ENCODE results near the gene ETS2.

ETS2 gene

DNA sequence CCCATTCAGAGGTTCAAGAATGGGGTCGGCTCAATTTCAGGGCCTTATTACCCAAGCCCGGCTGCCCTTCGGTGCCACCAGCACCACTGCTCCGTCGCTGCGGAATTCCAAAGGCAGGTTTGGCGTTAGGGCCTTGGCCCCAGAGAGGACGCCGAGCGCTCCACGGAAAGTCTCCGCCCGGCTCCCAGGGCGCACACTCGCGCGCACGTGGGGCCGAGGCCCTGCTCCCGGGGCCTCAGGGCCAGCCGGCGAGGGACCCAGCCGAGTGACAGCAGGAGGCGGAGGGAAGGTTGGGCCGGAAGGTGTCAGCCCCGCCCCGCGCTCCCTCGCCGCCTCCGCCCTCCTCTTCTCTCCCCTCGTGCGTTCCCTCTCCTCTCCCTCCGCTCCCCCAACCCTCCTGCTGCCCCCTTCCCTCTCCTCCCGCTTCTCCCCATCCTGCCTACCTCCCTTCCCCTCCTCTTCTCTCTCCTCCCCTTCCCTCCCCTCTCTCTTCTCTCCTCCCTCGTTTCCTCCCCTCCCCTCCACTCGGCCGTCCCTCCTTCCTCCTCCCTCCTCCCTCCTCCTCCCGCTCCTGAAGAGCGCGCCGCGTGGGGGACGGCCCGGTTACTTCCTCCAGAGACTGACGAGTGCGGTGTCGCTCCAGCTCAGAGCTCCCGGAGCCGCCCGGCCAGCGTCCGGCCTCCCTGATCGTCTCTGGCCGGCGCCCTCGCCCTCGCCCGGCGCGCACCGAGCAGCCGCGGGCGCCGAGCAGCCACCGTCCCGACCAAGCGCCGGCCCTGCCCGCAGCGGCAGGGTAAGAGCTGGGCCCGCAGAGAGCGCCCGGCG, at the start of gene ETS2:
ETS2 (plus strand) TSS at position 602 of the 825 bp plus-strand sequence. CDS start 4,106 bp downstream, outside the sequence.
- H3K27me3 ChIP-seq (ENCODE audit: control insufficient read depth, insufficient read depth, low read length) = peaks cover 14% of the 10 kb centered on the region
- H3K36me3 ChIP-seq (ENCODE audit: control insufficient read depth, insufficient read depth, low read length) = peaks cover 8% of the 10 kb centered on the region
- peak within 1 kb of the TSS; percentile 77 for H3K9ac ChIP-seq (ENCODE audit: low read length)
- H3K27ac ChIP-seq (ENCODE audit: low read depth, low read length) = peak within 1 kb of the TSS; percentile 83
- H3K4me3 ChIP-seq (ENCODE audit: low read depth, low read length) = peak within 1 kb of the TSS; percentile 77
- peaks cover 50% of the 10 kb centered on the region for H3K4me1 ChIP-seq (ENCODE audit: control insufficient read depth, insufficient read depth, low read length)
- no peaks in the 10 kb centered on the region for H3K9me3 ChIP-seq (ENCODE audit: control insufficient read depth, insufficient read depth, low read depth, low read length)

DNA sequence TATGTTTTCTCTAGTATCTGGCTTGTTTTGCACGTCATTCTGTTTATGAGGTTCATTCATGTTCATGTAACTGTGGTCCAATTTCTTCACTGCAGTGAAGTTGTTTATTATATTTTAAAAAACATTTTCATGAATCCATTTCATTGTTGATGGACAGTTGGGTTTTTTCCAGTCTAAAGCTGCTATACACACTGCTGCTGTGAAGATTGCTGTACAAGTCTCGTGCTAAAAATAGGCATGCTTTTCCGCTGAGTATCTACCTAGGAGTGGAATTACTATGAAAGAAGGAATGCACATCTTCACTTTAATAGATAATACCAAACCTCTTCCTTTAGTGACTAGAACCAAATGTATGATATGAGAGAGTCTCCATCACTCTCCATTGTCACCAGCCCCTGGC, 49.0 kb upstream of the ETS2 start:
- Histone ChIP-seq H3K27ac (ENCODE audit: low read depth, low read length) (no peak overlapping the region), H3K27me3 (ENCODE audit: control insufficient read depth, insufficient read depth, low read length) (no peaks in the 10 kb centered on the region), H3K4me1 (ENCODE audit: control insufficient read depth, insufficient read depth, low read length) (peaks cover 14% of the 10 kb centered on the region), H3K4me3 (ENCODE audit: low read depth, low read length) (no peak overlapping the region), H3K9me3 (ENCODE audit: control insufficient read depth, insufficient read depth, low read depth, low read length) (no peaks in the 10 kb centered on the region), H3K9ac (ENCODE audit: low read length) (no peak overlapping the region), H3K36me3 (ENCODE audit: control insufficient read depth, insufficient read depth, low read length) (no peaks in the 10 kb centered on the region)

DNA sequence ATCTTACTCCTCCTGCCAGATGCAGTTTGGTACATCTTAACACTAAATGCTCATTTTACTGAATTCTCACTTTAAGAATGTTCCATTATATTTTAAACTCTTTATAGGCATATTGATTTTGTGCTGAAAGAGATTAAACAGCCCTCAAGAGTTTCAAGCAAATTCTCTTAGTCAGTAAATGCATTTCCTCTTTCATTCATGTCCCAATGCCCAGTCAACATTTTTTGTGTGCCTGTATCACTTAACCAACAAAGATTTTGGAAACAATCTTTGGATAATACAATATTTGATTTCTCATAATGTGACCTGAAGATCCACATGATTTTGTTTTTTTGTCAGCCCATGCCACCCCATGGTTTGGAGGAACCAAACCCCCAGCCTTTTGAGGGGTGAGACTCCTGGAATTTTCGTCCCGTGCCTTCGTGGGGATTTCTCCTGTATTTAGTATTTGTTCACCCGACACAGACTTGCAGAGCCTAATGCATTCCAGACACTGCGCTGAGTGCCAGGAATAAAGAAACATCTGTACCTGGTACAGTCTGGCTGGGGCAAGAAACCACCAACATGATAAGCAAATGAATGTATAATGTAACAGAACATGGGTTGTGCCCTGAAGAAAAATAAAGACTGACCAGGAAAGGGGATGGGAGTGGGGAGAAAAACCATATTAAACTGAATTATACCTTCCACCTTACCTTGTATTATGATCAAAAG, 47.1 kb upstream of the ETS2 start:
- H3K4me3 ChIP-seq (ENCODE audit: low read depth, low read length) = no peak overlapping the region
- peaks cover 14% of the 10 kb centered on the region for H3K4me1 ChIP-seq (ENCODE audit: control insufficient read depth, insufficient read depth, low read length)
- H3K36me3 ChIP-seq (ENCODE audit: control insufficient read depth, insufficient read depth, low read length) = no peaks in the 10 kb centered on the region
- no peaks in the 10 kb centered on the region for H3K9me3 ChIP-seq (ENCODE audit: control insufficient read depth, insufficient read depth, low read depth, low read length)
- no peak overlapping the region for H3K27ac ChIP-seq (ENCODE audit: low read depth, low read length)
- H3K9ac ChIP-seq (ENCODE audit: low read length) = no peak overlapping the region
- no peaks in the 10 kb centered on the region for H3K27me3 ChIP-seq (ENCODE audit: control insufficient read depth, insufficient read depth, low read length)

DNA sequence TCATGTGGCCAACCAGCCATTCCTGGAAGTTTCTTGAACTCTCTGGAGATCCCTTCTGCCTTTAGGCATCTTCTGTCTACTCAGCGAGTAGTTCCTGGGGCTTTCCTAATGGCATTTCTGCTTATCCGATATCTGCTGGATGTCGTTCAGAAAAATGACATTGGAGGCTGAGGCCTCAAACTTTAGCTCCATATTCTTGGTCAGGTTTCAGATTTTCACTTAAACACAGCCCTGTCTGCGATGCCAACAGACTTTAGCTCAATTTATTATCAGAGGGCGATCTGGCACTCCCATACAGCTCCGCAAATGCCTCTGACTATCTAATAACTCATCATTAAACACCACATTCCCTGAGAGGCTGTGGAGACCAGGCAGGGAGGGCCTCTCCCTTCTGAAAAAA, 46.3 kb upstream of the ETS2 start:
- no peak overlapping the region for H3K9ac ChIP-seq (ENCODE audit: low read length)
- H3K36me3 ChIP-seq (ENCODE audit: control insufficient read depth, insufficient read depth, low read length) = no peaks in the 10 kb centered on the region
- H3K4me3 ChIP-seq (ENCODE audit: low read depth, low read length) = no peak overlapping the region
- H3K9me3 ChIP-seq (ENCODE audit: control insufficient read depth, insufficient read depth, low read depth, low read length) = no peaks in the 10 kb centered on the region
- peaks cover 14% of the 10 kb centered on the region for H3K4me1 ChIP-seq (ENCODE audit: control insufficient read depth, insufficient read depth, low read length)
- no peaks in the 10 kb centered on the region for H3K27me3 ChIP-seq (ENCODE audit: control insufficient read depth, insufficient read depth, low read length)
- no peak overlapping the region for H3K27ac ChIP-seq (ENCODE audit: low read depth, low read length)

DNA sequence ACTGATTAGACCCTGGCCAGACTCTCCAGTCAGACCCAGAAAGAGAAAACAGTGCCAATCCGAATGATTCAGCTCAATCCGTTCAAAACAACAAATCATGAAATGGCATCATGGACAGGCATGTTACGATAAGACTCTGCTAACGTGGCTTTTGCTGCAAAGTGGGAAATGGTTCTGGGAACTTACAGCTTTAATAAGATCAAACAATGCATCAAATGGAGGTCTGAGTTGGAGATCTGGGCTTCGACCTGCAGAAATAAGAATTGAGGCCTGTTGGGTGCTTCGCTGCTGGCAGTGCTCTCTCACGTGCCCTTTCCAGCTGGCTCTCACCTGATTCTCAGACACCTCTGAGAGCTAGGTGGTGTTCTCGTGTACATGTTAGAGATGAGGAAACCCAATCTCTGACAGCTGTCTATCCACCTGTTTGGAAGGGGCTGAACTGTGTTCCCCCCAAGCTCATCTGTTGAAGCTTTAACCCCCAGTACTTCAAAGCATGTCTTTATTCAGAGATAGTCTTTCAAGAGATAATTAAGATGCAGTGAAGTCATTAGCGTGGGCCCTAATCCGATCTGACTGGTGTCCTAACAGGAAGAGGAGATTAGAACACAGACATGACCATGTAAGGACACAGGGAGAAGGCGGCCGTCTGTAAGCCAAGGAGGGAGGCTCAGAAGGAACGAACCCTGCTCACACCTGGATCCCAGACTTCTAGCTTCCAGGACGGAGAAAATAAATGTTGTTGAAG, 45.5 kb upstream of the ETS2 start:
- Histone ChIP-seq H3K9me3 (ENCODE audit: control insufficient read depth, insufficient read depth, low read depth, low read length) (peaks cover 2% of the 10 kb centered on the region; the same call in 1 of the 2 replicates), H3K27ac (ENCODE audit: low read depth, low read length) (no peak overlapping the region), H3K9ac (ENCODE audit: low read length) (peak overlapping the region; percentile 12), H3K4me1 (ENCODE audit: control insufficient read depth, insufficient read depth, low read length) (peaks cover 14% of the 10 kb centered on the region), H3K27me3 (ENCODE audit: control insufficient read depth, insufficient read depth, low read length) (0 out of 2 replicates have a peak, but pooled peaks cover 3% of the 10 kb centered on the region), H3K36me3 (ENCODE audit: control insufficient read depth, insufficient read depth, low read length) (no peaks in the 10 kb centered on the region), H3K4me3 (ENCODE audit: low read depth, low read length) (no peak overlapping the region)

DNA sequence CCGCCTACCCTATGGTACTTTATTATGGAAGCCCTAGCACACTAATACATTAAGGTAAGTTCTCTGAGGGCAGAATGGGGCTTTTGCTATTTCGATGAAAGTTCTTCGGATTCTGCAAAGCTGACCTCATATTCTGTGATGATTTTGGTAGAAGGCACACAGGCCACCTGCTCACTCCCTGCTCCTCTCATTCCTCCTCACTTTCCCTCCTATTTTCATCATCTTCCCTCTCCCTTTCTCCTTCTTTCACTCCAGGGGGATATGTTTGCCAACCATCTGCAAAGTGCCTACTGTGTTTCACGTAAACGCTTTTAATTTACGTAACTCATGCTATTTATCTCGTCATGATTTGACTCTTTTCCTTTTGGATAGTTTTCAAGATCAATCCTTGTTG, 45.0 kb upstream of the ETS2 start:
- no peak overlapping the region for H3K4me3 ChIP-seq (ENCODE audit: low read depth, low read length)
- H3K27ac ChIP-seq (ENCODE audit: low read depth, low read length) = no peak overlapping the region
- H3K9ac ChIP-seq (ENCODE audit: low read length) = peak overlapping the region; percentile 12
- 0 out of 2 replicates have a peak, but pooled peaks cover 3% of the 10 kb centered on the region for H3K27me3 ChIP-seq (ENCODE audit: control insufficient read depth, insufficient read depth, low read length)
- peaks cover 3% of the 10 kb centered on the region; the same call in 1 of the 2 replicates for H3K9me3 ChIP-seq (ENCODE audit: control insufficient read depth, insufficient read depth, low read depth, low read length)
- no peaks in the 10 kb centered on the region for H3K36me3 ChIP-seq (ENCODE audit: control insufficient read depth, insufficient read depth, low read length)
- peaks cover 10% of the 10 kb centered on the region for H3K4me1 ChIP-seq (ENCODE audit: control insufficient read depth, insufficient read depth, low read length)

DNA sequence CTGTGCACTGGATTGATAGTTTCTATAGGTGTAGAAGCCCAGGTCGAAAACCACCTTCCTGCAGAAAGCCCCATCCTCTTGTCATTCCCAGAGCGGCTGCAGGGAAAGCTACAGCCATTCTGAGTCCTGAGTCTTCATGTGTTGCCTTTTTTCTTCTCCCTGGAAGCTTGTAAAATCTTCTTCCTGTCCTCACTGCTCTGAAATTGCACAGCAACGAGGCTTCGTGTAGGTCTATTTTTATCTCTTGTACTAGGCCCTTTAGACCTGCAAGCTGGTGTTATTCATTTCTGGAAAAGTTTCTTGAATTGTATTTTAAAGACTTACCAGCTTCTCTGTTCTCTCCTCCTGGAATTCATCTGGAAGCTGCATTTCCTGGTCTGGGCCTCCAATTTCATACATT, 44.2 kb upstream of the ETS2 start:
- H3K36me3 ChIP-seq (ENCODE audit: control insufficient read depth, insufficient read depth, low read length) = no peaks in the 10 kb centered on the region
- no peak overlapping the region for H3K27ac ChIP-seq (ENCODE audit: low read depth, low read length)
- 0 out of 2 replicates have a peak, but pooled peaks cover 3% of the 10 kb centered on the region for H3K27me3 ChIP-seq (ENCODE audit: control insufficient read depth, insufficient read depth, low read length)
- H3K9ac ChIP-seq (ENCODE audit: low read length) = no peak overlapping the region
- peaks cover 10% of the 10 kb centered on the region for H3K4me1 ChIP-seq (ENCODE audit: control insufficient read depth, insufficient read depth, low read length)
- H3K9me3 ChIP-seq (ENCODE audit: control insufficient read depth, insufficient read depth, low read depth, low read length) = peaks cover 8% of the 10 kb centered on the region
- no peak overlapping the region for H3K4me3 ChIP-seq (ENCODE audit: low read depth, low read length)

DNA sequence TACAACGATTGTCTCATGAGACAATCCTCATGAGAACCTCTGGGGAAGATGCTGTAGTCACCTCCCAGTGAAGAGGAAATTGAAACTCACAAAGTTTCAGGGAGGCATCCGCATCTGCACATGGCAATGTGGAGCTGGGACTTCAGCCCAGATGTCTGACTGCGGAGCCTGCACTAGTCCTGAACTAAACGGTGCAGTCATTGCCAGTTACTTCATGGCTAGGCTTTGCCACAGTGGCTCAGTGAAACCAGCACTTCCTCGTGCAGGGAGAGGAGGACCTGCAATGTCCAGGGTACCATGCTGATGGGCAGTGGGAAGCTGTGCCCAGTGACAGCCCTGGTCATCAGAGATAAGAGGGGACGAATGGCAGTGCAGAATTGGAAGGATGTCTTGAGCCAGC, 40.7 kb upstream of the ETS2 start:
- peaks cover 8% of the 10 kb centered on the region for H3K4me1 ChIP-seq (ENCODE audit: control insufficient read depth, insufficient read depth, low read length)
- no peak overlapping the region for H3K4me3 ChIP-seq (ENCODE audit: low read depth, low read length)

DNA sequence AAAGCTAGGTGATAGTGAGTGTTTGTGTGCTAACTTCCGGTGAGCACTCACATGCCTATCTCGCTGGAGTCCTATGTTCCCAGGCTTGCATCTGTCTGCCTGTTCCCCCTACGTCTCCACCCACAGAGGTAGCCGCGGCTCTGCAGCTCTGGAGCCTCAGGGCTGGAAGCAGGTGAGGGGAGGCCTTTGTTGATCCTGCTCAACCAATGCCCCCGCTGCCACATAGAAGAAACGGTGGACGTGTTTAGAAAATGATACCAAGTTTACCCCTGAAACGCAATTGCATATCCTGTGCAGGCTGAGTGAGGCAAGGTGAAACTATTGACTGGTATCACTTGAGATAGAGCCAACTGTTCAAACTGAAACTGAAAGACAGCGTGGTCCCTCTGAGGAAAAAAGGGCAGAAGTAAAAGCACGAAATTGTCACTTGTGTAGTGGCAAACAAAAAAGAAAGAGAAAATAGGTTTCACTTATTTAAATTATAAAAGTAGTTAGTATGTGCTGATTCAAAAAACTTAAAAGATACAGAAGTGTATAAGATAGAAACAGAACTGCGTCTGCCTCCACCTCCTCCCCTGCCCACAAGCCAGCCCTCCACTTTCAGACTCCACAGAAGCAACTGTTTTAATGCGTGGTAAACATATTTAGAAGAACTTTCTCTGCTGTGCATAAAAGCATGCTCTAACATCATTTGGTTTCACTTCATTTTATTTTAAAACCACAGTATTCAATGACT, 38.6 kb upstream of the ETS2 start:
- peaks cover 8% of the 10 kb centered on the region for H3K9me3 ChIP-seq (ENCODE audit: control insufficient read depth, insufficient read depth, low read depth, low read length)
- 0 out of 2 replicates have a peak, but pooled peaks cover 3% of the 10 kb centered on the region for H3K27me3 ChIP-seq (ENCODE audit: control insufficient read depth, insufficient read depth, low read length)
- H3K4me3 ChIP-seq (ENCODE audit: low read depth, low read length) = no peak overlapping the region
- no peaks in the 10 kb centered on the region for H3K4me1 ChIP-seq (ENCODE audit: control insufficient read depth, insufficient read depth, low read length)
- H3K36me3 ChIP-seq (ENCODE audit: control insufficient read depth, insufficient read depth, low read length) = no peaks in the 10 kb centered on the region
- no peak overlapping the region for H3K9ac ChIP-seq (ENCODE audit: low read length)
- H3K27ac ChIP-seq (ENCODE audit: low read depth, low read length) = no peak overlapping the region

More for the DNA sequence above, 40.7 kb upstream of the ETS2 start:
- H3K36me3 ChIP-seq (ENCODE audit: control insufficient read depth, insufficient read depth, low read length) = no peaks in the 10 kb centered on the region
- H3K9ac ChIP-seq (ENCODE audit: low read length) = no peak overlapping the region
- no peak overlapping the region for H3K27ac ChIP-seq (ENCODE audit: low read depth, low read length)
- H3K27me3 ChIP-seq (ENCODE audit: control insufficient read depth, insufficient read depth, low read length) = 0 out of 2 replicates have a peak, but pooled peaks cover 3% of the 10 kb centered on the region
- H3K9me3 ChIP-seq (ENCODE audit: control insufficient read depth, insufficient read depth, low read depth, low read length) = peaks cover 8% of the 10 kb centered on the region

DNA sequence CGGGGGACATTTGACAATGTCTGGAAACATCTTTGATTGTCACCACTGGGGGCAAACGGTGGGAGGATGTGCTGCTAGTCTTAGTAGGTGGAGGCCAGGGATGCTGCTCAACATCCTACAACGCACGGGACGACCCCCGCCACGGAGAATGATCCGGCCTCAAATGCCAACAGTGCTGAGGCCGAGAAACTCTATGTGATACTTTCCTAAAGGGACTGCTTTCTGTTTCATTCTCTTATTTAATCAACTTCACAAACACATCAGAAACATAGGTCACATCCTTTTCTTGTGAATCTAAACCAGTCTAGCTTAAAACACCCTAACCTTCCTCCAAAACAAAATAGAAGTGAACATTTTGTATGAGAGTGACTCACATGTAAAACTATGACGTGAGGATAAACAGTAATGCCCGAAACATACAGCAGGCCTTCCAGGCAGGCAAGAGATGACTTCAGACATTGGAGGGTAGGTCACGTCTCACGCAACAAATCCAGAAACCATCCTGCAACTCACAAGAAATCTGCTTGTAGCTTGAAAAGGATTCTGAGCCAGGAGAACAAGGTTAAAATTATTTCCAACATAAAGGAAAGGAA, 37.2 kb upstream of the ETS2 start:
- H3K4me1 ChIP-seq (ENCODE audit: control insufficient read depth, insufficient read depth, low read length) = no peaks in the 10 kb centered on the region
- no peak overlapping the region for H3K9ac ChIP-seq (ENCODE audit: low read length)
- peaks cover 8% of the 10 kb centered on the region for H3K9me3 ChIP-seq (ENCODE audit: control insufficient read depth, insufficient read depth, low read depth, low read length)
- 0 out of 2 replicates have a peak, but pooled peaks cover 3% of the 10 kb centered on the region for H3K27me3 ChIP-seq (ENCODE audit: control insufficient read depth, insufficient read depth, low read length)
- H3K27ac ChIP-seq (ENCODE audit: low read depth, low read length) = no peak overlapping the region
- no peak overlapping the region for H3K4me3 ChIP-seq (ENCODE audit: low read depth, low read length)
- H3K36me3 ChIP-seq (ENCODE audit: control insufficient read depth, insufficient read depth, low read length) = no peaks in the 10 kb centered on the region

Measured in HUES6 (cell line).